Activated CD4-positive, alpha-beta T cell treated with anti-CD3 and anti-CD28 coated beads for 1 hour (primary cell): Measurements from ENCODE around the gene RSPH6A.

ENCODE experiments used
- DNase-seq: peaks from one replicate; pipeline ENCODE4 v3.0.0-alpha.2; 2020

RSPH6A gene

GRCh38 chr19:45814851-45815480 is at the start of gene RSPH6A:
Gene RSPH6A, minus strand, starts transcription at chr19:45815308. Its CDS starts 132 bp downstream, at chr19:45815176.
- DNase-seq = no peak

GRCh38 chr19:45864629-45865082 is 49.5 kb upstream of the RSPH6A start:
- DNase-seq = no peak

- no peak for DNase-seq
Measured at GRCh38 chr19:45863840-45864628, 48.9 kb upstream of the RSPH6A start, which contains the start of gene FOXA3. Gene FOXA3, plus strand, starts transcription at chr19:45864326. Its CDS starts 131 bp downstream, at chr19:45864457.

- no peak for DNase-seq
Measured at GRCh38 chr19:45863335-45863839, 48.3 kb upstream of the RSPH6A start.

GRCh38 chr19:45862564-45863334 is 47.6 kb upstream of the RSPH6A start, which contains the start of gene SYMPK:
Gene SYMPK, minus strand, starts transcription at chr19:45863147. Its CDS starts 8,652 bp downstream, at chr19:45854495.
- peak; percentile 98 for DNase-seq

GRCh38 chr19:45862271-45862563 is 47.1 kb upstream of the RSPH6A start:
- no peak for DNase-seq

- DNase-seq = no peak
Measured at GRCh38 chr19:45860359-45861259, 45.5 kb upstream of the RSPH6A start.

GRCh38 chr19:45854167-45854778 is 39.2 kb upstream of the RSPH6A start:
- DNase-seq = no peak

- no peak for DNase-seq
Measured at GRCh38 chr19:45852983-45853382, 37.9 kb upstream of the RSPH6A start.

GRCh38 chr19:45852145-45852750 is 37.1 kb upstream of the RSPH6A start:
- no peak for DNase-seq

GRCh38 chr19:45848922-45849321 is 33.8 kb upstream of the RSPH6A start:
- DNase-seq = no peak

- DNase-seq = no peak
Measured at GRCh38 chr19:45847663-45848062, 32.6 kb upstream of the RSPH6A start.

GRCh38 chr19:45842198-45842597 is 27.1 kb upstream of the RSPH6A start:
- DNase-seq = no peak

GRCh38 chr19:45834970-45835369 is 19.9 kb upstream of the RSPH6A start:
- DNase-seq = no peak

GRCh38 chr19:45828945-45829344 is 13.8 kb upstream of the RSPH6A start:
- no peak for DNase-seq

- DNase-seq = no peak
Measured at GRCh38 chr19:45828523-45828922, 13.4 kb upstream of the RSPH6A start.

GRCh38 chr19:45827459-45828093 is 12.5 kb upstream of the RSPH6A start:
- DNase-seq = no peak

GRCh38 chr19:45826934-45827333 is 11.8 kb upstream of the RSPH6A start:
- DNase-seq = no peak

GRCh38 chr19:45825917-45826893 is 11.1 kb upstream of the RSPH6A start:
- no peak for DNase-seq

- DNase-seq = no peak
Measured at GRCh38 chr19:45825263-45825605, 10.1 kb upstream of the RSPH6A start.
